NCI-H2081 (cell line): ENCODE measurements around the gene S100A3.
A peak's percentile ranks its signal among the peaks of the same experiment; 100 is the strongest.

ENCODE experiments used
- DNase-seq, 2 experiments: peaks; one replicate each; lab custom pipeline; 2025; lab: John Stamatoyannopoulos, UW

S100A3 gene

GRCh38 chr1:153509729-153510354 is 39.2 kb downstream of the S100A3 start:
- peak; percentile 14 to 22 for DNase-seq

GRCh38 chr1:153509036-153509435 is 40.0 kb downstream of the S100A3 start:
- no peak for DNase-seq

DNA sequence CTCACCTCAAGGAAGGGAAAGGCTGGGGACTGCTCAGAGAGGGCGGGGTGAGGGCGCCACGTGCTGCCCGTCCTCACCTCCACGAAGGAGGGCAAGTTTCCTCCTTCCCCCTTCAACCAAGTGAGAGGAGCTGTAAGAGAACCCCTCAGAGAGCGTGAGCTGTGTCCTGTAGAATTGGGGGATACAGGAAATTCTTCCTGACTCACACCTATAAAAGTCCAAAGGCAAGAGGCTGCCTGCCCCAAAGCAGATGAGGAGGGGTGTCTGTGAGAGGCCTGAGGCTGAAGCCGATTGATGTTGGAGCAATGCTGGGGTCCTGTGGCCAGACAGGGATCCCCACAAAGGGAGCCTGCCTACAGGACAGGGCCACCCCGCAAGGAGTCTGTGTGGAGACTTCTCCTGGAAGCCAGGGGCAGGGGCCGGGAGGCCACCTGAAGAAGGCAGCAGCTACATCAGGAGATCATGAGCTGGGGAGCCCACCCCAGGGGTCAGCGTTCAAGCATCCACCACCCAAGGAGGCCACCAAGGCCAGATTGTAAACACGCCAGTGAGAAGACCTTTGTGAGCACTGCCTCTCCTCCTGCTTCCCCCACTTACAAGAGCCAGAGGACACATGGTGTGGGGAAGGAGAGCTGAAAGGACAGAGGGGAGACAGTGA is 41.0 kb downstream of the S100A3 start:
- DNase-seq: no peak

GRCh38 chr1:153506831-153507413 is 42.1 kb downstream of the S100A3 start:
- no peak for DNase-seq

GRCh38 chr1:153506386-153506785 is 42.7 kb downstream of the S100A3 start:
- no peak for DNase-seq

- DNase-seq: no peak
Measured at GRCh38 chr1:153505576-153505975, 43.5 kb downstream of the S100A3 start.

- DNase-seq: no peak
Measured at GRCh38 chr1:153503766-153504165, 45.3 kb downstream of the S100A3 start.

GRCh38 chr1:153498746-153499145 is 50.3 kb downstream of the S100A3 start:
- no peak for DNase-seq
